Fibroblast of lung (primary cell): ENCODE data around the gene PABPN1. TPM values are rescaled to one million over a fixed set of nuclear protein-coding genes. Genes with fewer than 3 reads are reported as not detected.

Source experiments
- DNase-seq, 2 donors: peaks; one replicate each; pipeline versions ENCODE4 v3.0.0 to v3.0.0-alpha.2; 2010; ENCODE audit warnings: low read depth in 2 of 2
- H2AFZ ChIP-seq: 2 replicates; pipeline ENCODE4 v1.5.1; 2012; ENCODE audit warnings: low read length, control low read depth, inconsistent platforms
- H3K27ac ChIP-seq: 2 replicates; pipeline ENCODE4 v1.5.1; 2011; ENCODE audit warnings: low read length, control low read depth; ENCODE audit not compliant: insufficient read depth
- H3K27me3 ChIP-seq: 2 replicates; pipeline ENCODE4 v1.5.1; 2011; ENCODE audit warnings: mild to moderate bottlenecking, low read length; ENCODE audit not compliant: control insufficient read depth, insufficient read depth
- H3K36me3 ChIP-seq: 2 replicates; pipeline ENCODE4 v1.5.1; 2011; ENCODE audit warnings: low read length; ENCODE audit not compliant: control insufficient read depth, insufficient read depth
- H3K4me1 ChIP-seq: 2 replicates; pipeline ENCODE4 v1.5.1; 2011; ENCODE audit warnings: low read length; ENCODE audit not compliant: control insufficient read depth, insufficient read depth; ENCODE audit errors: extremely low read depth
- H3K4me2 ChIP-seq: 2 replicates; pipeline ENCODE4 v1.5.1; 2011; ENCODE audit warnings: low read length, control low read depth; ENCODE audit not compliant: insufficient read depth; ENCODE audit errors: extremely low read depth
- H3K4me3 ChIP-seq, 4 experiments: fragments of 200-600 bp in 1 of 4; sonication (generic) in 1 of 4; replicated peaks in 1 of 4; 2 replicates each; pipeline ENCODE4 v1.5.1; 2011 to 2016; ENCODE audit warnings: low read length in 4 of 4, low read depth in 3 of 4, mild to moderate bottlenecking in 3 of 4, control low read depth in 2 of 4, inconsistent platforms in 1 of 4, mixed read lengths in 1 of 4; ENCODE audit not compliant: insufficient read depth in 1 of 4; ENCODE audit errors: control extremely low read depth in 1 of 4
- H3K79me2 ChIP-seq: 2 replicates; pipeline ENCODE4 v1.5.1; 2012; ENCODE audit warnings: mild to moderate bottlenecking, low read length, inconsistent platforms; ENCODE audit not compliant: control insufficient read depth, insufficient read depth
- H3K9ac ChIP-seq: 2 replicates; pipeline ENCODE4 v1.5.1; 2011; ENCODE audit warnings: mild to moderate bottlenecking, low read length, control low read depth; ENCODE audit not compliant: insufficient read depth
- H3K9me3 ChIP-seq: 2 replicates; pipeline ENCODE4 v1.5.1; 2012; ENCODE audit warnings: low read depth, low read length; ENCODE audit not compliant: control insufficient read depth, insufficient read depth
- H4K20me1 ChIP-seq: 2 replicates; pipeline ENCODE4 v1.5.1; 2011; ENCODE audit warnings: low read length; ENCODE audit not compliant: control insufficient read depth, insufficient read depth; ENCODE audit errors: extremely low read depth
- EZH2 ChIP-seq: IDR thresholded peaks from 2 replicates; pipeline ENCODE4 v1.5.1; 2012; ENCODE audit warnings: low read length, control low read depth, mild to moderate bottlenecking; ENCODE audit errors: missing control alignments
- polyA plus RNA-seq, 2 donors: library from polyadenylated mRNA; depleted of rRNA in 1 of 2; stranded (reverse) in 1 of 2; unstranded in 1 of 2; fragments of >200 nt; gene quantifications; 2 replicates each; pipeline ENCODE4 v1.2.1, GENCODE V29; 2011 to 2012; ENCODE audit warnings: missing spikeins in 1 of 2
- total RNA-seq: library from RNA; depleted of rRNA; stranded (reverse); fragments of >200 nt; gene quantifications from 2 replicates; pipeline ENCODE4 v1.2.1, GENCODE V29; 2014
- TF ChIP-seq, protein P1 (sequence below), 2 donors: IDR thresholded peaks in 1 of 2; conservative IDR thresholded peaks in 1 of 2; 1 replicate in 1 of 2; 2 replicates in 1 of 2; pipeline ENCODE4 v1.5.1; 2011 to 2012; ENCODE audit warnings: low read length in 2 of 2, control low read depth in 1 of 2, inconsistent platforms in 1 of 2, low read depth in 1 of 2, mild to moderate bottlenecking in 1 of 2

PABPN1 gene
- total and polyA plus RNA-seq, 2 donors (not counting 1 experiment from before 2014, with no cell fraction given), result 73.2 to 152 TPM

DNA sequence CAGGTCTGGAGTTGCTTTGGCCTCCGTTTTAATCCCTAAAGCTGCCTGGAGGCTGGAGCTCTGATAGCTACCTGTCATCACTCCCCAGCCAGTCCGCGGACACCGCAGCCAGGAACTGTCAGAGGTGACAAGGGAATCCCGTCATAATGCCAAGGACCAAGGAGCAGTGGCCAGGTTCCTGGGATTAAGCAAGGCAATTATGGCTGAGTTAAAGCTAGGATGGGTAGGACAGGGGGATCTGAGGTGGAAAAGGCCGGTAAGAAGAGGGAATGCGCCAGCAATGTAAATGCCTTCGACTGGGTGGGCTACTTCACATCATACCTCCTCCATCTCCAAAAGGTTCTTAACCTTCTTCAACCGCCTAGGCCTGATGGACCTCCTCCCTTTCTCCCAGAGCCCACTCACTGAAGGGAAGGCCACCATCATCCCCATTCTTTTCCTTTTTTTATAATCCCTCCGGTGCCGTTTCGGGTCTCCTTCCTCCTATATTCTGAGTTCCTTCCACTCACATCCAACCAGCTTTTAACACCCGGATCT, 20.5 kb upstream of the PABPN1 start:
- Histone ChIP-seq H3K27ac (peak overlapping the region; percentile 85), H3K9me3 (no peaks in the 10 kb centered on the region), H3K27me3 (no peaks in the 10 kb centered on the region), H4K20me1 (no peaks in the 10 kb centered on the region), H3K9ac (peak overlapping the region; percentile 95), H3K4me1 (peaks cover 12% of the 10 kb centered on the region), H3K79me2 (peaks cover 2% of the 10 kb centered on the region), H3K36me3 (peaks cover 3% of the 10 kb centered on the region), H3K4me3 (peak overlapping the region; percentile 77 to 87 (median 84)), H3K4me2 (peak overlapping the region; percentile 86), H2AFZ (peak overlapping the region; percentile 77)
- TF ChIP-seq, protein P1, sequence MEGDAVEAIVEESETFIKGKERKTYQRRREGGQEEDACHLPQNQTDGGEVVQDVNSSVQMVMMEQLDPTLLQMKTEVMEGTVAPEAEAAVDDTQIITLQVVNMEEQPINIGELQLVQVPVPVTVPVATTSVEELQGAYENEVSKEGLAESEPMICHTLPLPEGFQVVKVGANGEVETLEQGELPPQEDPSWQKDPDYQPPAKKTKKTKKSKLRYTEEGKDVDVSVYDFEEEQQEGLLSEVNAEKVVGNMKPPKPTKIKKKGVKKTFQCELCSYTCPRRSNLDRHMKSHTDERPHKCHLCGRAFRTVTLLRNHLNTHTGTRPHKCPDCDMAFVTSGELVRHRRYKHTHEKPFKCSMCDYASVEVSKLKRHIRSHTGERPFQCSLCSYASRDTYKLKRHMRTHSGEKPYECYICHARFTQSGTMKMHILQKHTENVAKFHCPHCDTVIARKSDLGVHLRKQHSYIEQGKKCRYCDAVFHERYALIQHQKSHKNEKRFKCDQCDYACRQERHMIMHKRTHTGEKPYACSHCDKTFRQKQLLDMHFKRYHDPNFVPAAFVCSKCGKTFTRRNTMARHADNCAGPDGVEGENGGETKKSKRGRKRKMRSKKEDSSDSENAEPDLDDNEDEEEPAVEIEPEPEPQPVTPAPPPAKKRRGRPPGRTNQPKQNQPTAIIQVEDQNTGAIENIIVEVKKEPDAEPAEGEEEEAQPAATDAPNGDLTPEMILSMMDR (conservative IDR thresholded peaks at IDR 0.05 in 1 of 2, IDR thresholded peaks at IDR 0.05 in 1 of 2; ENCODE audit: low read depth in 1 of 2, low read length in 2 of 2), result no peak
- DNase-seq, result peak in 1 of 2 donors; percentile 20

DNA sequence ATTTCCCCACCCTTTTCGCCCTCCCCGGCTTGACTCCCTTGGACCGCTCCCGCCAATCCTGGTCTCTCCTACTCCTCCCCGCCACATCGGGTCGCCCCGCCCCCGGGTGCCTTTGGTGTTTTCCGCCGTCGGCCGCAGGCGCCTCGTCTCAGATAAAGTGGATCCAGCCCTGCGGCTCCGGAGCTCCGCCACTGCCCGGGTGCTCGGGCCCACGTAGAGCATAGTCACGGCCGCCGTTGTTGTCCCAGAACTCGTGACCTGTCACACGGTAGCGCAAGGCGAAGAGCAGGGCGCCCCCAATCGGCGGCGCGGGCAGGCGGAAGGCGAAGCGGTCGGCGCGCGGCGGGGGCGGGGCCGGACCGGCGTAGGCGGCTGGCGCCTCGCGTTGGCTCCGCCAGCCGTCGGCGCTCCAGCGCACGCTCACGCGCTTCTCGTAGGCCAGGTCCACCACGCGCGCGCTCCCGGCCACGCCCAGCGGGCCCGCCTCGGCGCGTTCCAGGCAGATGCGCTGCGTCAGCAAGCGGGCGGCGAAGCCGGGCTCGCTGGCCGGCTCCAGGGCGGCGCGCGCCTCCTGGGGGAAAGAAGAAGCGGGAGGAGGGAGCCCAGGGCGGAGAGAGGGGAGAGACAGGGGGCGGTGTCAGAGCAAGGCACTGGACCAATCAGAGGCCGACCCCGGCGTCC, 19.8 kb upstream of the PABPN1 start:
- Histone ChIP-seq H2AFZ (peak overlapping the region; percentile 91), H3K4me2 (peak overlapping the region; percentile 93), H3K9me3 (no peaks in the 10 kb centered on the region), H3K27me3 (no peaks in the 10 kb centered on the region), H4K20me1 (no peaks in the 10 kb centered on the region), H3K36me3 (peaks cover 3% of the 10 kb centered on the region), H3K9ac (peak overlapping the region; percentile 95), H3K4me3 (peak overlapping the region; percentile 70 to 84 (median 80)), H3K79me2 (peaks cover 2% of the 10 kb centered on the region), H3K27ac (peak overlapping the region; percentile 85), H3K4me1 (peaks cover 13% of the 10 kb centered on the region)
- no peak for TF ChIP-seq EZH2
- TF ChIP-seq, protein P1 (conservative IDR thresholded peaks at IDR 0.05 in 1 of 2, IDR thresholded peaks at IDR 0.05 in 1 of 2; ENCODE audit: low read depth in 1 of 2, low read length in 2 of 2), result peak; percentile 54 to 62
- DNase-seq, result peak; percentile 98

DNA sequence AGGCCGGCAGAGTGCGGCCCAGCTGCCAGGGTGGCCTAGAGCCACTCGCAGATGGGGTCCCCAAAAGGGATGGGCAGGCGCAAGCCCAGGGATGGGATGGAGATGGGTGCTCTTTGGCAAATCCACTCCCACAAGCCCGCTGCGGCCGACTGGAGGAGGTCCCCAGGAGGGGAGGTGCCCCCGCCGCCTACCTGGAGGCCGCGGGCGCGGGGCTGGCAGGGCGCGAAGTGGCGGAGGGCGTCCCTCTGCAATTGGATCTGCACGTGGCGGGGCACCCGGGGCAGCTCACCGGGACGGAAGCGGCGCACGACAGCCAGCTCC, 19.3 kb upstream of the PABPN1 start:
- H3K4me3 ChIP-seq, result peak overlapping the region; percentile 58 to 72 (median 67)
- H3K4me1 ChIP-seq, result peaks cover 13% of the 10 kb centered on the region
- peaks cover 4% of the 10 kb centered on the region for H3K79me2 ChIP-seq
- TF ChIP-seq, protein P1 (conservative IDR thresholded peaks at IDR 0.05 in 1 of 2, IDR thresholded peaks at IDR 0.05 in 1 of 2; ENCODE audit: low read depth in 1 of 2, low read length in 2 of 2), result no peak
- TF ChIP-seq EZH2, result no peak
- no peaks in the 10 kb centered on the region for H4K20me1 ChIP-seq
- H3K9ac ChIP-seq, result peak overlapping the region; percentile 84
- peak overlapping the region; percentile 85 for H3K27ac ChIP-seq
- H3K27me3 ChIP-seq, result no peaks in the 10 kb centered on the region
- H3K36me3 ChIP-seq, result peaks cover 2% of the 10 kb centered on the region
- H2AFZ ChIP-seq, result peak overlapping the region; percentile 91
- no peaks in the 10 kb centered on the region for H3K9me3 ChIP-seq
- peak overlapping the region; percentile 93 for H3K4me2 ChIP-seq
- no peak for DNase-seq
